Endothelial cell of umbilical vein (primary cell): ENCODE data around the gene CLIP2. TPM values are rescaled to one million over a fixed set of nuclear protein-coding genes. Genes with fewer than 3 reads are reported as not detected.

ENCODE experiments used
- BruUV-seq: library from RNA; stranded (reverse); fragments of 400-500 nt; replicated peaks from 2 replicates; lab custom pipeline; 2021; lab: Mats Ljungman, UMichigan
- CTCF ChIA-PET: fragments of 300-600, 350-600 bp; sonication (Branson Sonifier 250); formaldehyde crosslinking; loops from one replicate; lab custom pipeline; 2021; ENCODE audit warnings: antibody characterized with exemption, inconsistent platforms; lab: Charles Lee
- POLR2A ChIA-PET: fragments of 300-600, 350-600 bp; sonication (Branson Sonifier 250); formaldehyde crosslinking; loops from one replicate; lab custom pipeline; 2021; ENCODE audit warnings: antibody characterized with exemption, inconsistent platforms; lab: Charles Lee
- DNase-seq: peaks from one replicate; pipeline ENCODE4 v3.0.0-alpha.2; 2011; ENCODE audit warnings: low read depth, low spot score
- FAIRE-seq: peaks from 2 replicates; lab custom pipeline; 2011; peaks lifted over from hg19 to GRCh38; lab: Jason Lieb, UNC
- H2AFZ ChIP-seq: 2 replicates; pipeline ENCODE4 v1.6.0; 2012; ENCODE audit warnings: low read depth, low read length, control low read depth, inconsistent platforms
- H3K27ac ChIP-seq: 2 replicates; pipeline ENCODE4 v1.5.1; 2011; ENCODE audit warnings: low read depth, mild to moderate bottlenecking, control low read depth, low read length, moderate library complexity; ENCODE audit not compliant: insufficient read depth
- H3K27me3 ChIP-seq, 2 experiments: 2 replicates each; pipeline versions ENCODE4 v1.6.0 to v1.6.1; 2011; ENCODE audit warnings: low read length in 2 of 2, mixed read lengths in 1 of 2; ENCODE audit not compliant: control insufficient read depth in 2 of 2, insufficient read depth in 2 of 2
- H3K36me3 ChIP-seq, 2 experiments: 2 replicates in 1 of 2; 3 replicates in 1 of 2; pipeline ENCODE4 v1.5.1; 2011; ENCODE audit warnings: low read length in 2 of 2, mild to moderate bottlenecking in 1 of 2, moderate library complexity in 1 of 2; ENCODE audit not compliant: control insufficient read depth in 2 of 2, insufficient read depth in 2 of 2; ENCODE audit errors: extremely low read depth in 1 of 2
- H3K4me1 ChIP-seq: 3 replicates; pipeline ENCODE4 v1.5.1; 2011; ENCODE audit warnings: mild to moderate bottlenecking, low read length; ENCODE audit not compliant: control insufficient read depth, insufficient read depth; ENCODE audit errors: extremely low read depth
- H3K4me2 ChIP-seq: 2 replicates; pipeline ENCODE4 v1.6.1; 2011; ENCODE audit warnings: low read length, control low read depth, mixed read lengths; ENCODE audit not compliant: insufficient read depth
- H3K4me3 ChIP-seq, 3 experiments: fragments of 200-600 bp in 1 of 3; sonication (generic), shearing (Covaris generic) in 1 of 3; replicated peaks in 1 of 3; 2 replicates each; pipeline ENCODE4 v1.5.1; 2011 to 2016; ENCODE audit warnings: control low read depth in 3 of 3, low read length in 3 of 3, mild to moderate bottlenecking in 2 of 3, inconsistent platforms in 1 of 3, low read depth in 1 of 3, moderate library complexity in 1 of 3; ENCODE audit not compliant: insufficient read depth in 1 of 3
- H3K79me2 ChIP-seq: 2 replicates; pipeline ENCODE4 v1.6.0; 2012; ENCODE audit warnings: low read length, inconsistent platforms; ENCODE audit not compliant: control insufficient read depth, insufficient read depth
- H3K9ac ChIP-seq: replicated peaks from 2 replicates; pipeline ENCODE3; 2011; ENCODE audit warnings: low read length, control low read depth; ENCODE audit not compliant: insufficient read depth; ENCODE audit errors: extremely low read depth
- H3K9me1 ChIP-seq: replicated peaks from 3 replicates; pipeline ENCODE4 v1.6.0; 2011; ENCODE audit warnings: mild to moderate bottlenecking, low read length; ENCODE audit not compliant: control insufficient read depth, insufficient read depth; ENCODE audit errors: extremely low read depth
- H3K9me3 ChIP-seq: replicated peaks from 2 replicates; pipeline ENCODE4 v1.5.1; 2012; ENCODE audit warnings: low read length, inconsistent platforms; ENCODE audit not compliant: control insufficient read depth, insufficient read depth
- H4K20me1 ChIP-seq: replicated peaks from 2 replicates; pipeline ENCODE3; 2011; ENCODE audit warnings: mild to moderate bottlenecking, low read length; ENCODE audit not compliant: control insufficient read depth, insufficient read depth; ENCODE audit errors: extremely low read depth
- CTCF ChIP-seq, 2 donors: IDR thresholded peaks; 1 replicate in 1 of 2; 2 replicates in 1 of 2; pipeline ENCODE4 v1.5.1; 2011; ENCODE audit warnings: low read length in 2 of 2, mild to moderate bottlenecking in 2 of 2, moderate library complexity in 2 of 2, control low read depth in 1 of 2, inconsistent platforms in 1 of 2, low read depth in 1 of 2; ENCODE audit not compliant: insufficient read depth in 1 of 2; ENCODE audit errors: extremely low read depth in 1 of 2
- EZH2 ChIP-seq: IDR thresholded peaks from 2 replicates; pipeline ENCODE4 v1.6.1; 2012; ENCODE audit warnings: borderline replicate concordance, low read depth, mild to moderate bottlenecking, moderate library complexity, low read length, inconsistent platforms; ENCODE audit not compliant: severe bottlenecking
- FOS ChIP-seq: IDR thresholded peaks from 2 replicates; pipeline ENCODE4 v1.6.1; 2011; ENCODE audit warnings: mild to moderate bottlenecking, low read length, moderate library complexity, borderline replicate concordance; ENCODE audit not compliant: insufficient read depth
- GATA2 ChIP-seq: IDR thresholded peaks from 2 replicates; pipeline ENCODE4 v1.7.0; 2011; ENCODE audit warnings: low read depth, mild to moderate bottlenecking, moderate library complexity, mixed read lengths, low read length; ENCODE audit not compliant: insufficient read length, insufficient read depth
- JUN ChIP-seq: IDR thresholded peaks from 2 replicates; pipeline ENCODE4 v1.6.1; 2011; ENCODE audit warnings: borderline replicate concordance, low read depth; ENCODE audit not compliant: insufficient read length, insufficient read depth
- MAX ChIP-seq: IDR thresholded peaks from 2 replicates; pipeline ENCODE4 v1.6.1; 2011; ENCODE audit not compliant: insufficient read depth, insufficient read length
- MYC ChIP-seq: IDR thresholded peaks from one replicate; pipeline ENCODE4 v1.6.1; 2011; ENCODE audit warnings: mild to moderate bottlenecking, low read depth, low read length
- POLR2A ChIP-seq: IDR thresholded peaks from 2 replicates; pipeline ENCODE4 v1.6.1; 2012; ENCODE audit warnings: low read depth, mild to moderate bottlenecking, control low read depth, low read length
- POLR2AphosphoS5 ChIP-seq: IDR thresholded peaks from 2 replicates; pipeline ENCODE4 v1.6.1; 2012; ENCODE audit warnings: low read depth, mild to moderate bottlenecking, control low read depth, low read length, moderate library complexity; ENCODE audit not compliant: insufficient read depth
- dilution Hi-C: fragments of 300-500 bp; cut with MboI; formaldehyde crosslinking; loops from one replicate; pipeline ENCODE4 v1.15.0; 2019; ENCODE audit warnings: low sequenced_read_pairs; ENCODE audit not compliant: extremely low pct_ligation_motif_present
- intact Hi-C: fragments of 100-400 bp; cut with micrococcal nuclease; formaldehyde crosslinking; loops from one replicate; pipeline ENCODE4 v1.10.0; 2022
- polyA plus RNA-seq, 4 experiments: library from polyadenylated mRNA; depleted of rRNA in 3 of 4; stranded (reverse) in 3 of 4; unstranded in 1 of 4; fragments of >200 nt; gene quantifications; 2 replicates each; pipeline versions ENCODE4 v1.2.1 to v1.2.3, GENCODE V29; 2011 to 2012; ENCODE audit warnings: missing spikeins in 1 of 4
- total RNA-seq: library from RNA; stranded (reverse); gene quantifications from 2 replicates; pipeline ENCODE4 v1.2.3, GENCODE V29; 2021

Gene CLIP2
- total and polyA plus RNA-seq, 2 donors (not counting 3 experiments of a cell fraction or from before 2014, with no cell fraction given), result 8.3 to 37.1 TPM

- intact Hi-C loops, result loop anchor here (5.0 kb wide), 1 partner anchor 86 kb away; no protein-coding TSS in a partner anchor
- TF ChIP-seq MAX, result no peak
- no peak for TF ChIP-seq GATA2
- TF ChIP-seq FOS, result no peak
- no peak for TF ChIP-seq JUN
- no peak for TF ChIP-seq POLR2A
- no peak for DNase-seq
- Histone ChIP-seq H3K4me2 (no peak overlapping the region), H4K20me1 (no peaks in the 10 kb centered on the region), H3K4me3 (no peak overlapping the region), H3K9me3 (no peaks in the 10 kb centered on the region), H3K79me2 (peaks cover 41% of the 10 kb centered on the region), H3K27me3 (no peaks in the 10 kb centered on the region), H3K27ac (no peak overlapping the region), H3K4me1 (peaks cover 11% of the 10 kb centered on the region), H3K36me3 (no peaks in the 10 kb centered on the region), H3K9me1 (no peaks in the 10 kb centered on the region), H3K9ac (no peak overlapping the region), H2AFZ (no peak overlapping the region)
- no peak for FAIRE-seq
- POLR2A ChIA-PET, result no interaction called here
- dilution Hi-C loops, result no loop called here
- CTCF ChIA-PET, result interaction anchor here (4.4 kb wide), 1 partner anchor 86 kb away, joined by 17 read pairs; no protein-coding TSS in a partner anchor
- no TSS peak for BruUV-seq
Observed at GRCh38 chr7:74292757-74293576, 3.8 kb downstream of the CLIP2 start.

DNA sequence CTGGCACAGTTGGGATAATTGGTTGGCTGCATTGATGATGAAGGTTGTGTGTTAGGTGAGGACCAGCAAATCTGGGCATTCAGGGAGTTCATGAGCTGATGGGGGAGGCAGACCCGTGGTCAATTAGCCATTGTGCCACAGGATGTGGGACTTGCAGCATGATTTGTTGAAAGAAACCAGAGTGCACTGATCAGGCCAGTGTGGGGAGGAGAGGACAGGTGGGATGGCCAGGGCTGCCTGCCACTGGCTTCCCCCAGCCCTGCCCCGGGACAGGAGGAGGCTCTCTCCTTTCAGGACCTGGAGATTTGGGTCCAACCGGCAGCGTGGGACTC, 4.3 kb downstream of the CLIP2 start:
- peaks cover 41% of the 10 kb centered on the region for H3K79me2 ChIP-seq
- no TSS peak for BruUV-seq
- dilution Hi-C loops, result no loop called here
- no peaks in the 10 kb centered on the region for H4K20me1 ChIP-seq
- no peak for DNase-seq
- H3K9me3 ChIP-seq, result no peaks in the 10 kb centered on the region
- no peak overlapping the region for H3K9ac ChIP-seq
- H3K4me3 ChIP-seq, result no peak overlapping the region
- H2AFZ ChIP-seq, result no peak overlapping the region
- no peak for TF ChIP-seq MYC
- TF ChIP-seq POLR2A, result no peak
- TF ChIP-seq GATA2, result no peak
- no peak for TF ChIP-seq JUN
- no peak for TF ChIP-seq MAX
- TF ChIP-seq FOS, result no peak
- no peak for TF ChIP-seq POLR2AphosphoS5
- no peak for TF ChIP-seq EZH2
- TF ChIP-seq CTCF (IDR thresholded peaks at IDR 0.05; ENCODE audit: extremely low read depth in 1 of 2, insufficient read depth in 1 of 2, low read depth in 1 of 2, low read length in 2 of 2), result no peak
- POLR2A ChIA-PET, result no interaction called here
- H3K4me2 ChIP-seq, result no peak overlapping the region
- intact Hi-C loops, result loop anchor here (5.0 kb wide), 1 partner anchor 86 kb away; no protein-coding TSS in a partner anchor
- no peaks in the 10 kb centered on the region for H3K27me3 ChIP-seq
- no peaks in the 10 kb centered on the region for H3K36me3 ChIP-seq
- no peaks in the 10 kb centered on the region for H3K9me1 ChIP-seq
- H3K4me1 ChIP-seq, result peaks cover 12% of the 10 kb centered on the region
- H3K27ac ChIP-seq, result no peak overlapping the region
- FAIRE-seq, result no peak
- CTCF ChIA-PET, result no interaction called here
